HAP-1 (cell line): Measurements from ENCODE around the gene DNMT3L.
A peak's percentile ranks its signal among the peaks of the same experiment; 100 is the strongest.

Experiments used
- DNase-seq, 2 experiments: peaks; one replicate each; pipeline ENCODE4 v3.0.0-alpha.2; 2016 to 2020; ENCODE audit warnings: low spot score in 2 of 2
- H3K27me3 ChIP-seq: fragments of 250-450 bp; sonication (Bioruptor Pico); 2 replicates; pipeline ENCODE4 v1.5.1; 2020; ENCODE audit warnings: low read depth, mild to moderate bottlenecking, moderate library complexity
- H3K36me3 ChIP-seq: fragments of 250-450 bp; sonication (Bioruptor Pico); replicated peaks from 2 replicates; pipeline ENCODE4 v1.5.1; 2020; ENCODE audit warnings: mild to moderate bottlenecking
- H3K4me1 ChIP-seq: fragments of 250-450 bp; sonication (Bioruptor Pico); 2 replicates; pipeline ENCODE4 v1.5.1; 2020; ENCODE audit warnings: mild to moderate bottlenecking
- H3K4me3 ChIP-seq: fragments of 250-450 bp; sonication (Bioruptor Pico); 2 replicates; pipeline ENCODE4 v1.5.1; 2020; ENCODE audit warnings: mild to moderate bottlenecking, moderate library complexity
- H3K9me3 ChIP-seq: fragments of 250-450 bp; sonication (Bioruptor Pico); 2 replicates; pipeline ENCODE4 v1.5.1; 2020; ENCODE audit warnings: mild to moderate bottlenecking, moderate library complexity
- in situ Hi-C: fragments of 300-500 bp; cut with MboI; formaldehyde crosslinking; loops from 3 replicates; pipeline ENCODE4 v1.14.3; 2020; ENCODE audit warnings: low sequenced_read_pairs, inconsistent platforms, mixed read lengths

DNMT3L gene

GRCh38 chr21:44299458-44300261 is 38.0 kb upstream of the DNMT3L start, which contains the start of gene PFKL:
Gene PFKL (plus strand): TSS chr21:44300053. CDS start chr21:44300106, 53 bp downstream.
- no peaks in the 10 kb centered on the region for H3K9me3 ChIP-seq
- peaks cover 6% of the 10 kb centered on the region for H3K4me1 ChIP-seq
- in situ Hi-C loops = no loop called here
- H3K27me3 ChIP-seq = no peaks in the 10 kb centered on the region
- no peaks in the 10 kb centered on the region for H3K36me3 ChIP-seq
- DNase-seq = peak; percentile 27 to 79
- peak within 1 kb of the TSS; percentile 47 for H3K4me3 ChIP-seq

GRCh38 chr21:44299085-44299457 is 37.4 kb upstream of the DNMT3L start:
- H3K4me3 ChIP-seq = peak overlapping the region; percentile 42
- in situ Hi-C loops = no loop called here

GRCh38 chr21:44298301-44298700 is 36.6 kb upstream of the DNMT3L start:
- in situ Hi-C loops = no loop called here
- Histone ChIP-seq H3K4me1 (peaks cover 6% of the 10 kb centered on the region), H3K9me3 (no peaks in the 10 kb centered on the region), H3K36me3 (no peaks in the 10 kb centered on the region), H3K4me3 (no peak overlapping the region), H3K27me3 (no peaks in the 10 kb centered on the region)
- DNase-seq = no peak

More at GRCh38 chr21:44299085-44299457, 37.4 kb upstream of the DNMT3L start:
- Histone ChIP-seq H3K9me3 (no peaks in the 10 kb centered on the region), H3K36me3 (no peaks in the 10 kb centered on the region), H3K4me1 (peaks cover 6% of the 10 kb centered on the region), H3K27me3 (no peaks in the 10 kb centered on the region)
- no peak for DNase-seq

- Histone ChIP-seq H3K4me3 (no peak overlapping the region), H3K36me3 (no peaks in the 10 kb centered on the region), H3K9me3 (no peaks in the 10 kb centered on the region), H3K4me1 (peaks cover 6% of the 10 kb centered on the region), H3K27me3 (no peaks in the 10 kb centered on the region)
- in situ Hi-C loops = no loop called here
- peak; percentile 74 to 88 for DNase-seq
Measured at GRCh38 chr21:44297525-44298290, 36.0 kb upstream of the DNMT3L start.

GRCh38 chr21:44296916-44297315 is 35.2 kb upstream of the DNMT3L start:
- H3K36me3 ChIP-seq = no peaks in the 10 kb centered on the region
- no peaks in the 10 kb centered on the region for H3K27me3 ChIP-seq
- no peak overlapping the region for H3K4me3 ChIP-seq
- H3K4me1 ChIP-seq = peaks cover 6% of the 10 kb centered on the region
- no peak for DNase-seq
- no peaks in the 10 kb centered on the region for H3K9me3 ChIP-seq
- in situ Hi-C loops = no loop called here

GRCh38 chr21:44296103-44296519 is 34.4 kb upstream of the DNMT3L start:
- H3K4me1 ChIP-seq = peaks cover 6% of the 10 kb centered on the region
- no peak overlapping the region for H3K4me3 ChIP-seq
- no peaks in the 10 kb centered on the region for H3K36me3 ChIP-seq
- no peaks in the 10 kb centered on the region for H3K9me3 ChIP-seq
- DNase-seq = no peak
- H3K27me3 ChIP-seq = no peaks in the 10 kb centered on the region
- in situ Hi-C loops = no loop called here

- H3K4me1 ChIP-seq = peaks cover 6% of the 10 kb centered on the region
- no peaks in the 10 kb centered on the region for H3K36me3 ChIP-seq
- no peaks in the 10 kb centered on the region for H3K27me3 ChIP-seq
- H3K4me3 ChIP-seq = no peak overlapping the region
- H3K9me3 ChIP-seq = no peaks in the 10 kb centered on the region
- no peak for DNase-seq
- in situ Hi-C loops = no loop called here
Measured at GRCh38 chr21:44295646-44296045, 33.9 kb upstream of the DNMT3L start.

GRCh38 chr21:44295163-44295573 is 33.5 kb upstream of the DNMT3L start:
- H3K9me3 ChIP-seq = no peaks in the 10 kb centered on the region
- DNase-seq = no peak
- no peaks in the 10 kb centered on the region for H3K27me3 ChIP-seq
- H3K36me3 ChIP-seq = no peaks in the 10 kb centered on the region
- H3K4me1 ChIP-seq = peaks cover 6% of the 10 kb centered on the region
- no peak overlapping the region for H3K4me3 ChIP-seq
- in situ Hi-C loops = no loop called here

- no peak overlapping the region for H3K4me3 ChIP-seq
- in situ Hi-C loops = no loop called here
- no peaks in the 10 kb centered on the region for H3K9me3 ChIP-seq
- no peaks in the 10 kb centered on the region for H3K27me3 ChIP-seq
- peaks cover 6% of the 10 kb centered on the region for H3K4me1 ChIP-seq
- no peak for DNase-seq
- H3K36me3 ChIP-seq = no peaks in the 10 kb centered on the region
Measured at GRCh38 chr21:44294391-44295162, 32.9 kb upstream of the DNMT3L start.

GRCh38 chr21:44293551-44294231 is 32.0 kb upstream of the DNMT3L start:
- in situ Hi-C loops = no loop called here
- no peaks in the 10 kb centered on the region for H3K27me3 ChIP-seq

GRCh38 chr21:44292812-44293195 is 31.1 kb upstream of the DNMT3L start:
- in situ Hi-C loops = no loop called here
- H3K36me3 ChIP-seq = no peaks in the 10 kb centered on the region
- no peak overlapping the region for H3K4me3 ChIP-seq
- H3K4me1 ChIP-seq = no peaks in the 10 kb centered on the region
- H3K9me3 ChIP-seq = no peaks in the 10 kb centered on the region
- H3K27me3 ChIP-seq = no peaks in the 10 kb centered on the region
- no peak for DNase-seq

More at GRCh38 chr21:44293551-44294231, 32.0 kb upstream of the DNMT3L start:
- H3K4me1 ChIP-seq = no peaks in the 10 kb centered on the region
- DNase-seq = no peak
- H3K36me3 ChIP-seq = no peaks in the 10 kb centered on the region
- H3K4me3 ChIP-seq = no peak overlapping the region
- no peaks in the 10 kb centered on the region for H3K9me3 ChIP-seq

GRCh38 chr21:44291936-44292811 is 30.5 kb upstream of the DNMT3L start:
- peak in 1 of 2 experiments; percentile 61 for DNase-seq
- Histone ChIP-seq H3K4me1 (no peaks in the 10 kb centered on the region), H3K4me3 (no peak overlapping the region), H3K36me3 (no peaks in the 10 kb centered on the region), H3K27me3 (no peaks in the 10 kb centered on the region), H3K9me3 (no peaks in the 10 kb centered on the region)
- in situ Hi-C loops = no loop called here
